Calu3 (cell line): ENCODE measurements around the gene MRPL11. TPM values are rescaled to one million over a fixed set of nuclear protein-coding genes. Genes with fewer than 3 reads are reported as not detected.

Source experiments
- BruUV-seq: library from RNA; stranded (reverse); fragments of 400-500 nt; replicated peaks from 2 replicates; lab custom pipeline; 2021; lab: Mats Ljungman, UMichigan
- CTCF ChIA-PET: fragments of 300-600 bp; sonication (Branson Sonifier 250); formaldehyde crosslinking; loops from one replicate; lab custom pipeline; 2022; ENCODE audit warnings: antibody characterized with exemption; lab: Charles Lee
- DNase-seq: peaks from one replicate; pipeline ENCODE4 v3.0.0; 2022
- H3K27ac Mint-ChIP-seq: one replicate; pipeline ENCODE4 v1.8.0; 2022; ENCODE audit warnings: mixed read lengths; ENCODE audit not compliant: unreplicated experiment
- H3K27me3 Mint-ChIP-seq: one replicate; pipeline ENCODE4 v1.8.0; 2022; ENCODE audit warnings: mixed read lengths; ENCODE audit not compliant: unreplicated experiment
- H3K36me3 Mint-ChIP-seq: one replicate; pipeline ENCODE4 v1.8.0; 2022; ENCODE audit warnings: mild to moderate bottlenecking, moderate library complexity, mixed read lengths; ENCODE audit not compliant: insufficient read depth, unreplicated experiment
- H3K4me1 Mint-ChIP-seq: one replicate; pipeline ENCODE4 v1.8.0; 2022; ENCODE audit warnings: mild to moderate bottlenecking, low read depth, mixed read lengths; ENCODE audit not compliant: unreplicated experiment
- H3K4me3 Mint-ChIP-seq: one replicate; pipeline ENCODE4 v1.8.0; 2022; ENCODE audit warnings: mild to moderate bottlenecking, low read depth, moderate library complexity, mixed read lengths; ENCODE audit not compliant: unreplicated experiment
- H3K9me3 Mint-ChIP-seq: one replicate; pipeline ENCODE4 v1.8.0; 2022; ENCODE audit warnings: low read depth, mixed read lengths; ENCODE audit not compliant: unreplicated experiment
- CTCF ChIP-seq: fragments of 200-600 bp; IDR thresholded peaks from one replicate; pipeline ENCODE4 v1.8.0; 2022; ENCODE audit warnings: antibody characterized with exemption; ENCODE audit not compliant: unreplicated experiment
- intact Hi-C: fragments of 100-400 bp; cut with micrococcal nuclease; formaldehyde crosslinking; loops from one replicate; pipeline ENCODE4 v1.10.0; 2022; ENCODE audit not compliant: unreplicated experiment
- total RNA-seq: library from RNA; stranded (reverse); gene quantifications from 2 replicates; pipeline ENCODE4 v1.2.3, GENCODE V29; 2022

MRPL11 gene
- total RNA-seq, 1 experiment from 2014 or later = 79.6 TPM

- Mint-ChIP-seq H3K4me1 (peaks cover 7% of the 10 kb centered on the region), H3K36me3 (peaks cover 26% of the 10 kb centered on the region), H3K27me3 (no peaks in the 10 kb centered on the region), H3K27ac (no peak overlapping the region), H3K9me3 (no peaks in the 10 kb centered on the region), H3K4me3 (no peak overlapping the region)
- intact Hi-C loops = no loop called here
- no peak for DNase-seq
- CTCF ChIA-PET = no interaction called here
- TF ChIP-seq CTCF = no peak
- BruUV-seq = no TSS peak
These were observed 33.4 kb upstream of the MRPL11 start for GRCh38 chr11:66472054-66472453.

DNA sequence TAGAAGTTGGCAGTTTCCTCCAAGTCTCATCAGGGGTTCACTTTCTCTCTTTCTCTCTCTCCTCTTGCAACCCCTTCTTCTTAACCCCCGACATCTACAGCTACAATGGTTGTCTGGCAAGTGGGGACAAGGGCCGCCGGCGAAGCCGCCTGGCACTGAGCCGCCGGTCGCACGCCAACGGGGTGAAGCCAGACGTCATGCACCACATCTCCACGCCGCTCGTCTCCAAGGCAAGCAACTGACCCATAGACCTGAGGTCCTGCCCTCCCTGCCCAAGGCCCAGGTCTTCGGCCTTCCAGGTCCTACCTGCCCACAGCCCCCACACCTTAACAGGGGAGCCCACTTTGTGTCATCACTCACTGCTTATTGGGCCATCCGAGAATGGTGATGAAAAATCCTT, 32.5 kb upstream of the MRPL11 start:
- H3K4me3 Mint-ChIP-seq = no peak overlapping the region
- CTCF ChIA-PET = interaction anchor here (1.2 kb wide), 1 partner anchor 9 kb away, joined by 4 read pairs; the partner anchor contains the start of gene DPP3
- H3K9me3 Mint-ChIP-seq = no peaks in the 10 kb centered on the region
- no peak overlapping the region for H3K27ac Mint-ChIP-seq
- H3K4me1 Mint-ChIP-seq = peaks cover 8% of the 10 kb centered on the region
- peaks cover 29% of the 10 kb centered on the region for H3K36me3 Mint-ChIP-seq
- no peak for TF ChIP-seq CTCF
- intact Hi-C loops = no loop called here
- no peaks in the 10 kb centered on the region for H3K27me3 Mint-ChIP-seq
- no TSS peak for BruUV-seq
- no peak for DNase-seq

GRCh38 chr11:66470015-66470414, 31.4 kb upstream of the MRPL11 start:
- Mint-ChIP-seq H3K27ac (no peak overlapping the region), H3K4me3 (no peak overlapping the region), H3K36me3 (peaks cover 31% of the 10 kb centered on the region), H3K27me3 (no peaks in the 10 kb centered on the region), H3K4me1 (peaks cover 8% of the 10 kb centered on the region), H3K9me3 (no peaks in the 10 kb centered on the region)
- no peak for DNase-seq
- BruUV-seq = no TSS peak
- intact Hi-C loops = no loop called here
- CTCF ChIA-PET = interaction anchor here (1.2 to 1.7 kb wide), 2 partner anchors 8 to 10 kb away, joined by 4 to 5 read pairs; partner anchors contain the start of gene DPP3
- no peak for TF ChIP-seq CTCF

DNA sequence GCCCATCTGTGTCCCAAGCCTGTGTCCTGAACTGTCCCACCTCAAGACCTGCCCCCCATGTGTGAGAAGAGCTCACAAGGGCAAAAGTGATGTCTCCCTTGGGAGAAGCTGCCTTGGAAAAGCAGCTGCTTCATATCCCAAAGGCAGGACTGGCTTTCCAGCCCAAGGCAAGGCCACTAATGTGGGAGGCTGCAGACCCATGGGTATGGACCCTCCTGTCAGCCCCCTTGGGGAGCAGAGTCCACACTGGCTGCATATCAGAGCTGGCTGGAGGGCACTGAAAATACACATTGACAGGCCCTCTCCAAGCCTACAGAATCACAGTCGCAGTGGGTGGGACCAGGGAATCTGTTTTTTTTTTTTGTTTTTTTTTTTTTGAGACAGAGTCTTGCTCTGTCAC, 30.8 kb upstream of the MRPL11 start:
- TSS peak; percentile 13 for BruUV-seq
- TF ChIP-seq CTCF = no peak
- Mint-ChIP-seq H3K4me1 (peaks cover 8% of the 10 kb centered on the region), H3K9me3 (no peaks in the 10 kb centered on the region), H3K27ac (no peak overlapping the region), H3K36me3 (peaks cover 31% of the 10 kb centered on the region), H3K27me3 (no peaks in the 10 kb centered on the region), H3K4me3 (no peak overlapping the region)
- CTCF ChIA-PET = interaction anchor here (1.7 kb wide), 1 partner anchor 9 kb away, joined by 5 read pairs; no protein-coding TSS in a partner anchor
- intact Hi-C loops = no loop called here
- DNase-seq = no peak
